Measurements from ENCODE around the gene RERG. TPM values are rescaled to one million over a fixed set of nuclear protein-coding genes. Genes with fewer than 3 reads are reported as not detected.

Gene RERG
- polyA plus RNA-seq, 2 of the 4 experiments (the other 2 are of a cell fraction): 0.48 to 0.79 TPM

- 36% methylated on average over 6 of the region's 6 CpGs for WGBS (ENCODE audit: missing lambda C conversion rate)
- no peak for FAIRE-seq
Observed at GRCh38 chr12:15194456-15195368, 26.5 kb downstream of the RERG start.

GRCh38 chr12:15193946-15194345 is 27.3 kb downstream of the RERG start:
- ATAC-seq: no peak
- 9% methylated on average over 3 of the region's 3 CpGs for WGBS (ENCODE audit: missing lambda C conversion rate)
- H3K4me1 ChIP-seq: peaks cover 24% of the 10 kb centered on the region
- H3K4me2 ChIP-seq: peak overlapping the region; percentile 44
- H3K27ac ChIP-seq: no peak overlapping the region
- ChIA-PET POLR2A (no interaction called here), CTCF (interaction anchor here (0.6 kb wide), 1 partner anchor 158 kb away, joined by 3 read pairs; no protein-coding TSS in a partner anchor)
- TF ChIP-seq FOSL2 (IDR thresholded peaks at IDR 0.05): no peak
- peak; percentile 16; the same call in 1 of the 2 replicates for TF ChIP-seq FOSL2 (CRISPR knock-in tag; IDR thresholded peaks at IDR 0.05)
- TF ChIP-seq REST (IDR thresholded peaks at IDR 0.05): no peak
- TF ChIP-seq JUNB (IDR thresholded peaks at IDR 0.05): peak; percentile 61
- H3K9me3 ChIP-seq: no peaks in the 10 kb centered on the region
- no peak overlapping the region for H3K4me3 ChIP-seq
- FAIRE-seq: no peak
- peak in 1 of 2 experiments; percentile 17 for DNase-seq (ENCODE audit: low read depth in 1 of 2, low spot score in 1 of 2)

More at GRCh38 chr12:15194456-15195368, 26.5 kb downstream of the RERG start:
- Histone ChIP-seq H3K4me1 (peaks cover 24% of the 10 kb centered on the region), H3K9me3 (no peaks in the 10 kb centered on the region), H3K4me2 (peak overlapping the region; percentile 44; the same call in 2 of the 3 replicates), H3K27ac (no peak overlapping the region), H3K4me3 (no peak overlapping the region)
- TF ChIP-seq MAFK (IDR thresholded peaks at IDR 0.05; ENCODE audit: partially characterized antibody) (peak; percentile 63), TP53 (CRISPR knock-in tag; IDR thresholded peaks at IDR 0.05) (no peak), ZC3H11A (IDR thresholded peaks at IDR 0.05) (no peak)
- ATAC-seq (no peak), DNase-seq (ENCODE audit: low read depth in 1 of 2, low spot score in 1 of 2) (no peak)
- ChIA-PET POLR2A (no interaction called here), CTCF (interaction anchor here (0.6 kb wide), 1 partner anchor 157 kb away, joined by 3 read pairs; no protein-coding TSS in a partner anchor)

- ATAC-seq (no peak), DNase-seq (ENCODE audit: low read depth in 1 of 2, low spot score in 1 of 2) (no peak), FAIRE-seq (peak; percentile 28)
- 31% methylated on average over 3 of the region's 3 CpGs for WGBS (ENCODE audit: missing lambda C conversion rate)
- no peaks in the 10 kb centered on the region for H3K9me3 ChIP-seq
- peak overlapping the region; percentile 44; the same call in 1 of the 3 replicates for H3K4me2 ChIP-seq
- H3K27ac ChIP-seq: no peak overlapping the region
- TF ChIP-seq FOSB (CRISPR knock-in tag; IDR thresholded peaks at IDR 0.05) (no peak), CTCF (IDR thresholded peaks at IDR 0.05) (no peak), TP53 (CRISPR knock-in tag; IDR thresholded peaks at IDR 0.05) (no peak), MAZ (IDR thresholded peaks at IDR 0.05; ENCODE audit: borderline replicate concordance, low read depth, low read length) (no peak), RFX5 (IDR thresholded peaks at IDR 0.05) (no peak), SMC3 (IDR thresholded peaks at IDR 0.05) (no peak), EHMT2 (IDR thresholded peaks at IDR 0.05; ENCODE audit: low read depth) (no peak), CBX2 (IDR thresholded peaks at IDR 0.05; ENCODE audit: borderline replicate concordance, low read depth) (no peak), RAD21 (conservative IDR thresholded peaks at IDR 0.05 in 1 of 2, IDR thresholded peaks at IDR 0.05 in 1 of 2) (no peak), TFCP2L1 (CRISPR knock-in tag; IDR thresholded peaks at IDR 0.05) (no peak), GATA3 (IDR thresholded peaks at IDR 0.05; ENCODE audit: borderline replicate concordance) (no peak), MYC (IDR thresholded peaks at IDR 0.05; ENCODE audit: borderline replicate concordance, low read length) (no peak)
- ChIA-PET POLR2A (no interaction called here), CTCF (interaction anchor here (1.0 to 1.1 kb wide), 2 partner anchors 29 to 663 kb away, joined by 3 read pairs; partner anchors contain the start of gene RERG)
- peaks cover 24% of the 10 kb centered on the region for H3K4me1 ChIP-seq
- H3K4me3 ChIP-seq: no peak overlapping the region
Observed at GRCh38 chr12:15192720-15193119, 28.5 kb downstream of the RERG start.

Data from A549 (cell line).